Neural cell (in vitro differentiated cells): Measurements from ENCODE around the gene AHSG. TPM values are rescaled to one million over a fixed set of nuclear protein-coding genes. Genes with fewer than 3 reads are reported as not detected.
"Not testable (repeated sequence)": the region's sequence is repeated elsewhere in the genome, so short reads cannot be mapped to it uniquely, and the experiment has no call there.

Source experiments
- H2AFZ ChIP-seq: fragments of 200-600, 300-800 bp; sonication (generic), shearing (Covaris generic); 2 replicates; pipeline ENCODE4 v1.6.0; 2014; ENCODE audit warnings: low read depth, mild to moderate bottlenecking, antibody characterized with exemption, low read length, moderate library complexity
- H3F3A ChIP-seq: fragments of 200-600 bp; shearing (Covaris generic); 2 replicates; pipeline ENCODE4 v1.6.1; 2016; ENCODE audit warnings: mild to moderate bottlenecking, moderate library complexity, mixed read lengths, antibody characterized with exemption, low read length; ENCODE audit not compliant: insufficient read depth, poor library complexity, severe bottlenecking
- H3K27ac ChIP-seq: fragments of 200-600, 300-800 bp; sonication (generic), shearing (Covaris generic); 2 replicates; pipeline ENCODE4 v1.5.1; 2014; ENCODE audit warnings: mild to moderate bottlenecking, low read length, moderate library complexity
- H3K27me3 ChIP-seq: fragments of 300-800, 200-600 bp; sonication (generic), shearing (Covaris generic); 2 replicates; pipeline ENCODE4 v1.6.0; 2014; ENCODE audit warnings: mild to moderate bottlenecking, low read depth, low read length, moderate library complexity; ENCODE audit not compliant: insufficient read depth
- H3K36me3 ChIP-seq: fragments of 300-800, 200-600 bp; sonication (generic), shearing (Covaris generic); 2 replicates; pipeline ENCODE4 v1.5.1; 2014; ENCODE audit warnings: mild to moderate bottlenecking, antibody characterized with exemption, low read length, moderate library complexity; ENCODE audit not compliant: insufficient read depth
- H3K4me2 ChIP-seq: fragments of 300-800, 200-600 bp; sonication (generic), shearing (Covaris generic); 2 replicates; pipeline ENCODE4 v1.6.0; 2014; ENCODE audit warnings: mild to moderate bottlenecking, low read length
- H3K4me3 ChIP-seq: fragments of 300-800, 200-600 bp; sonication (generic), shearing (Covaris generic); 2 replicates; pipeline ENCODE4 v1.5.1; 2014; ENCODE audit warnings: mild to moderate bottlenecking, low read length, moderate library complexity
- H3K79me2 ChIP-seq: fragments of 200-600 bp; shearing (Covaris generic); replicated peaks from 2 replicates; pipeline ENCODE4 v1.6.0; 2014; ENCODE audit warnings: mild to moderate bottlenecking, low read length, moderate library complexity; ENCODE audit not compliant: insufficient read depth
- H3K9ac ChIP-seq: fragments of 300-800, 200-600 bp; sonication (generic), shearing (Covaris generic); 2 replicates; pipeline ENCODE4 v1.6.1; 2016; ENCODE audit warnings: mild to moderate bottlenecking, low read length, mixed read lengths
- H3K9me2 ChIP-seq: fragments of 200-600 bp; shearing (Covaris generic); 2 replicates; pipeline ENCODE4 v1.6.1; 2016; ENCODE audit warnings: mild to moderate bottlenecking, low read length, mixed read lengths; ENCODE audit not compliant: insufficient read depth
- H3K9me3 ChIP-seq: fragments of 200-600, 300-800 bp; sonication (generic), shearing (Covaris generic); 2 replicates; pipeline ENCODE4 v1.6.1; 2016; ENCODE audit warnings: mild to moderate bottlenecking, mixed run types, low read length, moderate library complexity, mixed read lengths
- H4K20me1 ChIP-seq: fragments of 200-600 bp; shearing (Covaris generic); 2 replicates; pipeline ENCODE4 v1.6.1; 2016; ENCODE audit warnings: mild to moderate bottlenecking, mixed run types; ENCODE audit not compliant: insufficient read depth
- CTCF ChIP-seq: fragments of 450-650 bp; IDR thresholded peaks from 2 replicates; pipeline ENCODE4 v1.5.1; 2014; ENCODE audit warnings: antibody characterized with exemption, mild to moderate bottlenecking, moderate library complexity; ENCODE audit not compliant: poor library complexity, severe bottlenecking
- EP300 ChIP-seq: fragments of 450-650 bp; conservative IDR thresholded peaks from 2 replicates; pipeline ENCODE4 v1.6.1; 2014; ENCODE audit warnings: antibody characterized with exemption, mild to moderate bottlenecking, moderate library complexity; ENCODE audit not compliant: poor library complexity, severe bottlenecking
- EZH2 ChIP-seq: fragments of 200-600, 300-800 bp; shearing (Covaris generic), sonication (generic); IDR thresholded peaks from 2 replicates; pipeline ENCODE4 v1.6.1; 2014; ENCODE audit warnings: antibody characterized with exemption, low read length, borderline replicate concordance, mild to moderate bottlenecking; ENCODE audit not compliant: insufficient read depth, poor library complexity, severe bottlenecking
- MXI1 ChIP-seq: fragments of 450-650 bp; conservative IDR thresholded peaks from 2 replicates; pipeline ENCODE4 v1.6.1; 2014; ENCODE audit warnings: antibody characterized with exemption, mild to moderate bottlenecking; ENCODE audit not compliant: poor library complexity, severe bottlenecking
- POLR2AphosphoS5 ChIP-seq: IDR thresholded peaks from 2 replicates; pipeline ENCODE4 v1.6.1; 2012
- RAD21 ChIP-seq: fragments of 450-650 bp; conservative IDR thresholded peaks from 2 replicates; pipeline ENCODE4 v1.6.1; 2014; ENCODE audit warnings: antibody characterized with exemption, mild to moderate bottlenecking, moderate library complexity
- REST ChIP-seq: IDR thresholded peaks from 2 replicates; pipeline ENCODE4 v1.6.1; 2012; ENCODE audit warnings: borderline replicate concordance
- SMC3 ChIP-seq: fragments of 450-650 bp; conservative IDR thresholded peaks from 2 replicates; pipeline ENCODE4 v1.6.1; 2014; ENCODE audit warnings: antibody characterized with exemption, mild to moderate bottlenecking, moderate library complexity; ENCODE audit not compliant: poor library complexity
- TAF1 ChIP-seq: IDR thresholded peaks from 2 replicates; pipeline ENCODE4 v1.6.1; 2012; ENCODE audit warnings: low read depth
- polyA plus RNA-seq: library from polyadenylated mRNA; depleted of rRNA; stranded (reverse); fragments of >200 nt; gene quantifications from 2 replicates; pipeline ENCODE4 v1.2.3, GENCODE V29; 2014

AHSG gene
- polyA plus RNA-seq, 1 donor from 2014 or later, result 0.40 TPM

- Histone ChIP-seq H3F3A (no peaks in the 10 kb centered on the region), H3K79me2 (no peaks in the 10 kb centered on the region), H3K27ac (no peak overlapping the region), H3K9me2 (no peaks in the 10 kb centered on the region), H4K20me1 (no peaks in the 10 kb centered on the region), H3K4me3 (no peak overlapping the region), H3K4me2 (no peak overlapping the region), H3K9ac (no peak overlapping the region), H3K27me3 (no peaks in the 10 kb centered on the region), H3K36me3 (peaks cover 6% of the 10 kb centered on the region), H3K9me3 (no peaks in the 10 kb centered on the region), H2AFZ (no peak overlapping the region)
- no peak for TF ChIP-seq EP300
- no peak for TF ChIP-seq MXI1
- TF ChIP-seq TAF1, result no peak
- no peak for TF ChIP-seq REST
- no peak for TF ChIP-seq SMC3
- TF ChIP-seq CTCF, result no peak
- no peak for TF ChIP-seq EZH2
- TF ChIP-seq POLR2AphosphoS5, result no peak
- no peak for TF ChIP-seq RAD21
These were observed 30.3 kb upstream of the AHSG start for GRCh38 chr3:186582541-186582940.

- no peaks in the 10 kb centered on the region for H3K79me2 ChIP-seq
- H3K9ac ChIP-seq, result no peak overlapping the region
- peaks cover 6% of the 10 kb centered on the region for H3K36me3 ChIP-seq
- no peak overlapping the region for H2AFZ ChIP-seq
- H3K4me2 ChIP-seq, result no peak overlapping the region
- TF ChIP-seq CTCF, result no peak
- TF ChIP-seq EZH2, result no peak
- no peak for TF ChIP-seq MXI1
- no peak overlapping the region for H3K4me3 ChIP-seq
- H3K9me3 ChIP-seq, result no peaks in the 10 kb centered on the region
- H4K20me1 ChIP-seq, result no peaks in the 10 kb centered on the region
- no peak overlapping the region for H3K27ac ChIP-seq
- no peaks in the 10 kb centered on the region for H3K9me2 ChIP-seq
- no peaks in the 10 kb centered on the region for H3K27me3 ChIP-seq
- no peaks in the 10 kb centered on the region for H3F3A ChIP-seq
These were observed 29.0 kb upstream of the AHSG start for GRCh38 chr3:186583831-186584230.

- not testable (repeated sequence) for H3K9me3 ChIP-seq, H3K4me3 ChIP-seq, H3F3A ChIP-seq, H3K27me3 ChIP-seq, H3K4me2 ChIP-seq, H3K27ac ChIP-seq, H2AFZ ChIP-seq, H3K9ac ChIP-seq, H3K79me2 ChIP-seq, H3K36me3 ChIP-seq, H3K9me2 ChIP-seq, H4K20me1 ChIP-seq
These were observed 26.6 kb upstream of the AHSG start for GRCh38 chr3:186586245-186586644.
